Mucosa of descending colon (tissue), 3 donors: ENCODE results near the gene ACCSL. TPM values are rescaled to one million over a fixed set of nuclear protein-coding genes. Genes with fewer than 3 reads are reported as not detected.

ENCODE experiments used
- ATAC-seq: fragments of 200-7000 bp; cut with Tn5 transposase; one replicate; pipeline ENCODE4 v1.9.1; 2020; ENCODE audit warnings: mild to moderate bottlenecking, moderate library complexity
- DNase-seq, 3 donors: peaks; one replicate each; pipeline ENCODE4 v3.0.0-alpha.2; 2020
- H3K36me3 ChIP-seq: fragments of 200-600 bp; one replicate; pipeline ENCODE4 v1.8.0; 2021; ENCODE audit warnings: low read depth, mild to moderate bottlenecking
- H3K4me1 ChIP-seq: fragments of 200-600 bp; one replicate; pipeline ENCODE4 v1.8.0; 2021; ENCODE audit warnings: low read depth, mild to moderate bottlenecking
- H3K4me3 ChIP-seq: fragments of 200-600 bp; one replicate; pipeline ENCODE4 v1.8.0; 2021; ENCODE audit warnings: mild to moderate bottlenecking
- H3K9me3 ChIP-seq: fragments of 200-600 bp; one replicate; pipeline ENCODE4 v1.8.0; 2021; ENCODE audit warnings: mild to moderate bottlenecking
- intact Hi-C, 2 donors: fragments of 100-400 bp; cut with DNase I in 1 of 2; cut with micrococcal nuclease in 1 of 2; formaldehyde crosslinking; loops; one replicate each; pipeline versions ENCODE4 v1.11.0 to v1.11.1; 2022; cut with DNase I, micrococcal nuclease
- total RNA-seq, 3 donors: library from RNA; stranded (reverse); fragmentation: NEBNext Ultra II Directional in 2 of 3; extraction: Animal tissue kit (Norgen Biotek cat#: 25700) in 2 of 3; gene quantifications; one replicate each; pipeline versions ENCODE4 v1.2.1 to v1.2.4, GENCODE V29; 2021 to 2023
- TF ChIP-seq, protein P1 (sequence below): fragments of 200-600 bp; IDR thresholded peaks from one replicate; pipeline ENCODE4 v1.8.0; 2022; ENCODE audit warnings: antibody characterized with exemption, mild to moderate bottlenecking
- donor health status: DM: no; HTN: no; CAD: no; lungs with moderate emphysema.
- donor health status: DM: no; HTN: no; CAD: no.
- donor health status: DM: no; HTN: yes; CAD: no.

Gene ACCSL
- total RNA-seq, 3 donors from 2014 or later = not detected

DNA sequence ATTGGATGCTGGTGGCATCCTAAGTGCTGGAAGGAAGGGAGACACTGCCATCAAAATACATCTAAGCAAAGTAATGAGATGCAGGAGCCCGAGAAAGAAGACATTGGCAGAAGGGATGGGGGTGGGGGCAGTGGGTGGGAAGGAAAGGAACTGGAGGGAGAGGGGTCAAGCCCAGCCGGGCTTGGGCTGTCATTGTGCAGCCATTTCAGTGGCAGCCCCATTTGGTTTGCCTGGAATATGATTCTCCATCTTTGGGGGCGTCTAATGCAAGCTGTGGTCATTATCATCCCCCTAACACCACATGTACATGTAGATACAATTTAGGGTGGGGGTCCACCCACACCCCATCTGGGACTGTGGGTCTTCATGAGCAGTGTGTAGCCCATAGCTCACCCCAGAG is 13.9 kb upstream of the ACCSL start:
- Histone ChIP-seq H3K9me3 (no peaks in the 10 kb centered on the region), H3K4me1 (no peaks in the 10 kb centered on the region), H3K4me3 (no peak overlapping the region), H3K36me3 (no peaks in the 10 kb centered on the region)
- DNase-seq = no peak
- intact Hi-C loops = loop anchor here in 1 of 2 donors (10.0 kb wide), 1 partner anchor 139 kb away; no protein-coding TSS in a partner anchor
- ATAC-seq = no peak
- TF ChIP-seq, protein P1, sequence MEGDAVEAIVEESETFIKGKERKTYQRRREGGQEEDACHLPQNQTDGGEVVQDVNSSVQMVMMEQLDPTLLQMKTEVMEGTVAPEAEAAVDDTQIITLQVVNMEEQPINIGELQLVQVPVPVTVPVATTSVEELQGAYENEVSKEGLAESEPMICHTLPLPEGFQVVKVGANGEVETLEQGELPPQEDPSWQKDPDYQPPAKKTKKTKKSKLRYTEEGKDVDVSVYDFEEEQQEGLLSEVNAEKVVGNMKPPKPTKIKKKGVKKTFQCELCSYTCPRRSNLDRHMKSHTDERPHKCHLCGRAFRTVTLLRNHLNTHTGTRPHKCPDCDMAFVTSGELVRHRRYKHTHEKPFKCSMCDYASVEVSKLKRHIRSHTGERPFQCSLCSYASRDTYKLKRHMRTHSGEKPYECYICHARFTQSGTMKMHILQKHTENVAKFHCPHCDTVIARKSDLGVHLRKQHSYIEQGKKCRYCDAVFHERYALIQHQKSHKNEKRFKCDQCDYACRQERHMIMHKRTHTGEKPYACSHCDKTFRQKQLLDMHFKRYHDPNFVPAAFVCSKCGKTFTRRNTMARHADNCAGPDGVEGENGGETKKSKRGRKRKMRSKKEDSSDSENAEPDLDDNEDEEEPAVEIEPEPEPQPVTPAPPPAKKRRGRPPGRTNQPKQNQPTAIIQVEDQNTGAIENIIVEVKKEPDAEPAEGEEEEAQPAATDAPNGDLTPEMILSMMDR = no peak

DNA sequence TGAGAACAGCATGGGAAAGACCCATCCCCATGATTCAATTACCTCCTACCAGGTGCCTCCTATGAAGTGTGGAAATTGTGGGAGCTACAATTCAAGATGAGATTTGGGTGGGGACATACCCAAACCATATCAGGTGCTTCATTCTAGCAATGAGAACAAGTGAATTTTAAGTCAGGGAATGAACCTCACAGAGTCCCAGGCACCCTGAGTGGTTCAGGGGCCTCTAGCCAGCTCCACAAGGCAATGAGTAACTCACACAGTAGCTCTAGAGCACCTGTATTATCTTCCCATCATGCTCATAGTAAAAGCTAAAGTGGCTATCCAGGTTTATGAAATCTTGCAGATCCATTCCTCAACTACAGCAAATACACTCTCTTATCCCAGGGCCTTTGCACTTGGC is 13.1 kb upstream of the ACCSL start:
- TF ChIP-seq, protein P1 = no peak
- Histone ChIP-seq H3K9me3 (no peaks in the 10 kb centered on the region), H3K4me1 (no peaks in the 10 kb centered on the region), H3K4me3 (no peak overlapping the region), H3K36me3 (no peaks in the 10 kb centered on the region)
- intact Hi-C loops = loop anchor here (5.0 to 10.0 kb wide), 2 partner anchors 140 to 142 kb away; no protein-coding TSS in a partner anchor
- DNase-seq (no peak), ATAC-seq (no peak)

DNA sequence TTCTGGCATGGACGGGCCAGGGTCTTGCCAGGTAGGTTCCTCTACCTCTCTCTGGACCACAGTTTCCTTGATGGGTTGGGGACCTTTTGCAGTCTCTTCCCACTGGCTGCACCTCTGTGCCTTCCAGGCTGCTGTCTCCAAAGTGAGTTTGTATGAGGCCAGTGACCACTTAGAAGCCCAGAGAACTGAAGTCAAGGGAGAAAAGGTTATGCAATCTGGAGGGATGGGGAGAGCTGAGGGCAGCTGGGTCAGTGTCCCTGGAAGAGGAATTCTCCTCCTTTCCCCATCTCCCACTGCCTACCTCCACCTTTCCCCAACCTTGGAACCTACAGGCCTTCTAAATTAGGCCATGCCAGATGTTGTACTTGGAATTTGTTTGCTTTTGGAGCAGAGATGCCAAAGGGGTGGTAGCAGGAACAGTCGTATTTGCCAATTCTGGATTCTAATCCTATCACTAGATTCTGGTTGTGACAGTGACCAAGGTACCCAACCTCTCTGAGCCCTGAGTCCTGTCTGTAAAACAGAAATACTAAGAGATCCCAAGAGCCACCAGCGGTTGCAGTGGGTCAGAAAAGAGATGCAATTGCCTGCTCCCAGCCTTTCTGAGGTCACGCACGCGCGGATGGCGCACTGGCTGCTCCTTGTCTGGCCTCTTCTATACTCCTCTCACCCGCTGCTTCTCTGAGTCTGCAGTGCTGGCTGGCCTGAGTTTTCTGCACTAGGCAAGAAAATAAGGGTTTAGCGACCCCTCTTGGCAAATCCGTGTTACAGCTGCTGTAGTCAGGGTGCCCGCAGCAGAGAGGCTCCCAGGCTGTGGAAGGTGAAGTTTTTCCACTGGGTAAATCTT is 10.7 kb upstream of the ACCSL start:
- DNase-seq (peak; percentile 43 to 65 (median 65)), ATAC-seq (peak; percentile 83)
- H3K36me3 ChIP-seq = no peaks in the 10 kb centered on the region
- intact Hi-C loops = loop anchor here (5.0 to 10.0 kb wide), 2 partner anchors 142 to 145 kb away; no protein-coding TSS in a partner anchor
- TF ChIP-seq, protein P1 = peak; percentile 24
- no peaks in the 10 kb centered on the region for H3K4me1 ChIP-seq
- H3K9me3 ChIP-seq = peaks cover 2% of the 10 kb centered on the region
- H3K4me3 ChIP-seq = no peak overlapping the region

DNA sequence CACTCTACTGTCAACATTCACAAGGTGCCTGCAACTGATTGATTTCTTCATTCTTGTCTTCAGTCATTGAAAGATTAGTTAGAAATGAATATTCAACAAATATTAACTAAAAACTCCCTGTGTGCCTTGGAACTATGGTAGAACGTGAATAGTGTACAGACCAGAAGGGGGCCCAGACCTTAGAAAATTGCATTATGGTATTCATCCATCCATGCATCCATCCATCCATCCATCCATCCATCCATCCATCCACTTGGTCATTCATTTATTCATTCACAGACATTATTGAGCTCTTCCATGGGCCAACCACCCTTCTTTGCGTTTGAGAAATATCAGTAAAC is 10.2 kb upstream of the ACCSL start:
- Histone ChIP-seq H3K4me3 (no peak overlapping the region), H3K4me1 (no peaks in the 10 kb centered on the region), H3K9me3 (peaks cover 2% of the 10 kb centered on the region), H3K36me3 (no peaks in the 10 kb centered on the region)
- intact Hi-C loops = loop anchor here (5.0 to 10.0 kb wide), 2 partner anchors 143 to 145 kb away; no protein-coding TSS in a partner anchor
- ATAC-seq (no peak), DNase-seq (no peak)
- TF ChIP-seq, protein P1 = no peak

DNA sequence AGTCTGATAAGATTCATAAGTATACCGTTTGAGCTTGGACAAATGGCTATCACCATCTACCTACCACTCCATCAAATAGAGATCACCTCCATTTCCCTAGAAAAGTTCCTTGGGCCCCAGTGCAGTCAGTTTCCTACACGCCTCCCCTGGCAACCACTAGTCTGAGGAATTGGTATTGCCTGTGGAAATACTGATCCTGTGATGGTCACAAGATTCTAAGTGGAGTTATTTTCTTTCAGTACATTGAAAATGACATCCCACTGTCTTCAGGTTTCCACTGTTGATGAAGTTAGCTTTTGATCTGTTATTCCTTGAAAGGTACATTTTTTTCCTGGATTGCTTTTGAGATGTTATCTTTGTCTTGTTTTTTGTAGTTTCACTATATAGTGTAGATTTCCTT is 4.6 kb upstream of the ACCSL start:
- Histone ChIP-seq H3K4me1 (no peaks in the 10 kb centered on the region), H3K9me3 (peaks cover 2% of the 10 kb centered on the region), H3K4me3 (no peak overlapping the region), H3K36me3 (no peaks in the 10 kb centered on the region)
- ATAC-seq (no peak), DNase-seq (no peak)
- intact Hi-C loops = no loop called here
- TF ChIP-seq, protein P1 = no peak
